Transverse colon (tissue), 4 donors: ENCODE data around the gene RAPGEF1.

Experiments used
- CTCF ChIP-seq, 5 experiments: fragments of 200-600 bp in 3 of 5; fragments of 450-650 bp in 2 of 5; sonication (generic) in 3 of 5; IDR thresholded peaks; 1 replicate in 2 of 5; 2 replicates in 3 of 5; pipeline ENCODE4 v1.5.1; 2016 to 2017; ENCODE audit warnings: antibody characterized with exemption in 5 of 5, inconsistent platforms in 3 of 5, mild to moderate bottlenecking in 2 of 5, moderate library complexity in 1 of 5
- POLR2A ChIP-seq: fragments of 450-650 bp; IDR thresholded peaks from one replicate; pipeline ENCODE4 v1.6.1; 2016; ENCODE audit warnings: antibody characterized with exemption, mild to moderate bottlenecking, moderate library complexity
- POLR2AphosphoS5 ChIP-seq, 3 donors: sonication (generic); formaldehyde crosslinking; IDR thresholded peaks; one replicate each; pipeline ENCODE4 v1.6.1; 2016; ENCODE audit warnings: antibody characterized with exemption in 3 of 3

GRCh38 chr9:131577005-131578000 lies 162.6 kb downstream of the RAPGEF1 start:
- no peak for TF ChIP-seq POLR2A
- no peak for TF ChIP-seq CTCF (IDR thresholded peaks at IDR 0.05)
- TF ChIP-seq POLR2AphosphoS5 (IDR thresholded peaks at IDR 0.05), result no peak
